GM13976 (cell line): ENCODE results near the gene CUL9.
A peak's percentile ranks its signal among the peaks of the same experiment; 100 is the strongest.

Source experiments
- DNase-seq: peaks from one replicate; pipeline ENCODE4 v3.0.0; 2012; ENCODE audit warnings: low spot score
- CTCF ChIP-seq: IDR thresholded peaks from 2 replicates; pipeline ENCODE4 v1.5.1; 2012; ENCODE audit warnings: borderline replicate concordance, mild to moderate bottlenecking; ENCODE audit not compliant: insufficient read depth; ENCODE audit errors: extremely low read depth, missing control alignments, control extremely low read depth
- in situ Hi-C: fragments of 300-500 bp; cut with MboI; formaldehyde crosslinking; loops from one replicate; pipeline ENCODE4 v1.12.0; 2022; ENCODE audit warnings: low sequenced_read_pairs, mixed read lengths, inconsistent platforms; ENCODE audit not compliant: unreplicated experiment

The CUL9 gene

GRCh38 chr6:43269273-43270007 is 87.4 kb downstream of the CUL9 start:
- no peak for TF ChIP-seq CTCF
- in situ Hi-C loops, result loop anchor here (25.0 kb wide), 1 partner anchor 218 kb away; the partner anchor contains the start of gene TJAP1

DNA sequence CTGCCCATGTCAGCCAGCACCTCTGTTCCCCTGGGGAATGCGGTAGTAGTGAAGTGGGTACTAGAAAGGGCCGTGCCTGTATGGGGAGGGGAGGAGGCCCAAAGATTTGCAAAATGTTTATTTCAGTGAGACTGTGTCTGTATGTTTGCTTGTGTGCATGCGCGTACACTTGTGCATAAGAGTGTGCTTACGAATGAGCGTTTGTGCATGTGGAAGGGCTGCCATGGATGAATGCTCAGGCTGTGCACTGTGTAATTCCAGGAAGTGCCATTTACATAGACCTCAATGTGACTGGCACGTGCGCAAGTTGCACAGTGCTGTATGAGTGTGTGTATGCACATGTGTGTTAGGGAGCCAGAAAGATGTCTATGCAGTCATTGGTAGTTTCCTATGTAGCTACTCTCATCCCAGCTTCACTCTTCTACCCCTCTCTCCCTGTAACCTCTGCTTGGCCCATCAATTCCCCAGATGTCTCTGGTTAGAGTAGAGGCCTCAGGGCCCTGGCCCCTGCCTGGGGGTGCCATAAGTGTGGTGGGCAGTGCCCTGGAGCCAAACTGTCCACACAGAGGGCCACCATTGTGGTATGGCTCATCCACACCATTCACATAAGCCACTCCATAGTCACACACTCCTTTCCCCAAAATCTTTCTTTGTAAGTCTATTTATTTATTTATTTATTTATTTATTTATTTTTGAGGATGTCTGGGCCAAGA is 89.3 kb downstream of the CUL9 start:
- no peak for DNase-seq
- in situ Hi-C loops, result loop anchor here (25.0 kb wide), 1 partner anchor 216 kb away; the partner anchor contains the start of gene TJAP1
- TF ChIP-seq CTCF, result no peak

More at GRCh38 chr6:43269273-43270007, 87.4 kb downstream of the CUL9 start:
- peak; percentile 62 for DNase-seq

GRCh38 chr6:43271944-43272343 is 89.9 kb downstream of the CUL9 start:
- DNase-seq, result no peak
- in situ Hi-C loops, result loop anchor here (25.0 kb wide), 1 partner anchor 215 kb away; the partner anchor contains the start of gene TJAP1
- TF ChIP-seq CTCF, result no peak

DNA sequence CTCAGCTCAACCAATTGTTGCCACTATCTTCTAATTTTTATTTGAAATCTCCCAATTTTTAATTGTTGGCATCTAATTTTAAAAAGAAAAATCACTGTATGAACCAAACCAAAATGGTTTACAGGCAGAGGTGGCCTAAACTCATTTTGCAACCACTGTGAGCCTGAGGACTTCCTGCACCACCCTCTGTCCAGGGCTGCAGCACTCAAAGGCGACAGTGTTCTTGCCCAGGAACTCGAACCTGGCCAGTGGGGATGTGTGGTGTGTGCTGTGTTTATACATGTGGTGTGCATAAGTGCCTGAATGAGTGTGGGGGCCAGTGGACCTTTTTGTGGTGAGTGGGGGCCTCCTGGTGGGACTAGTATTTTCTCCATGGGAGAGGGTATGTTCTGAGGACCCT is 91.7 kb downstream of the CUL9 start:
- TF ChIP-seq CTCF, result no peak
- in situ Hi-C loops, result loop anchor here (25.0 kb wide), 1 partner anchor 214 kb away; the partner anchor contains the start of gene TJAP1
- DNase-seq, result no peak
